DND-41 (cell line): ENCODE data around the gene KLF13.

Experiments
- EZH2 ChIP-seq: IDR thresholded peaks from 3 replicates; pipeline ENCODE4 v1.6.1; 2012; ENCODE audit warnings: borderline replicate concordance, low read depth, mild to moderate bottlenecking, moderate library complexity, low read length, inconsistent platforms; ENCODE audit not compliant: severe bottlenecking
- TF ChIP-seq, protein P1 (sequence below): IDR thresholded peaks from 2 replicates; pipeline ENCODE4 v1.5.1; 2012; ENCODE audit warnings: borderline replicate concordance, low read length, moderate library complexity, mild to moderate bottlenecking; ENCODE audit not compliant: poor library complexity, severe bottlenecking; ENCODE audit errors: extremely low read depth

DNA sequence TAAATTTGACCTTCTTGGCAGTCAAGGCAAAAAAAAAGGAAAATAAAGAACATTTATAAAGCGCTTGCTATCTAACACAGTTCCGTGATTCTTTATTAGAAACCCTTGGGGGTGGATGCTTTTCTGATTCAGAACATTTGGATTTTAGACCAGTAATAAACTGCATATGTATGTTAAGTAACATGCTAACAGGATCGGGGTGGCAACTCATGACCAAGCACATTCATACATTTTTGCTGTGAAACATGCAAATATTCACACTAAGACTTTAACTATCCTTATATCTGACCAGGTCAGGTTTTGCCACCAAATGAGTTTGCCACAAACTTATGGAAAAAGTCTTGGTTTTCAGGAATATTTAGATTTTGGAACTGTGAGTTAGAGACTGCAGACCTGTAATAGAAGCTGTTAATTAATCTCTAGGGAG lies 30.4 kb upstream of the KLF13 start:
- TF ChIP-seq, protein P1, sequence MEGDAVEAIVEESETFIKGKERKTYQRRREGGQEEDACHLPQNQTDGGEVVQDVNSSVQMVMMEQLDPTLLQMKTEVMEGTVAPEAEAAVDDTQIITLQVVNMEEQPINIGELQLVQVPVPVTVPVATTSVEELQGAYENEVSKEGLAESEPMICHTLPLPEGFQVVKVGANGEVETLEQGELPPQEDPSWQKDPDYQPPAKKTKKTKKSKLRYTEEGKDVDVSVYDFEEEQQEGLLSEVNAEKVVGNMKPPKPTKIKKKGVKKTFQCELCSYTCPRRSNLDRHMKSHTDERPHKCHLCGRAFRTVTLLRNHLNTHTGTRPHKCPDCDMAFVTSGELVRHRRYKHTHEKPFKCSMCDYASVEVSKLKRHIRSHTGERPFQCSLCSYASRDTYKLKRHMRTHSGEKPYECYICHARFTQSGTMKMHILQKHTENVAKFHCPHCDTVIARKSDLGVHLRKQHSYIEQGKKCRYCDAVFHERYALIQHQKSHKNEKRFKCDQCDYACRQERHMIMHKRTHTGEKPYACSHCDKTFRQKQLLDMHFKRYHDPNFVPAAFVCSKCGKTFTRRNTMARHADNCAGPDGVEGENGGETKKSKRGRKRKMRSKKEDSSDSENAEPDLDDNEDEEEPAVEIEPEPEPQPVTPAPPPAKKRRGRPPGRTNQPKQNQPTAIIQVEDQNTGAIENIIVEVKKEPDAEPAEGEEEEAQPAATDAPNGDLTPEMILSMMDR: no peak
- TF ChIP-seq EZH2: no peak
